NCI-H524 (cell line): ENCODE measurements around the gene HOXA13.
A peak's percentile ranks its signal among the peaks of the same experiment; 100 is the strongest.

Experiments used
- DNase-seq, 2 experiments: peaks; one replicate each; lab custom pipeline; 2025; lab: John Stamatoyannopoulos, UW

The HOXA13 gene

DNA sequence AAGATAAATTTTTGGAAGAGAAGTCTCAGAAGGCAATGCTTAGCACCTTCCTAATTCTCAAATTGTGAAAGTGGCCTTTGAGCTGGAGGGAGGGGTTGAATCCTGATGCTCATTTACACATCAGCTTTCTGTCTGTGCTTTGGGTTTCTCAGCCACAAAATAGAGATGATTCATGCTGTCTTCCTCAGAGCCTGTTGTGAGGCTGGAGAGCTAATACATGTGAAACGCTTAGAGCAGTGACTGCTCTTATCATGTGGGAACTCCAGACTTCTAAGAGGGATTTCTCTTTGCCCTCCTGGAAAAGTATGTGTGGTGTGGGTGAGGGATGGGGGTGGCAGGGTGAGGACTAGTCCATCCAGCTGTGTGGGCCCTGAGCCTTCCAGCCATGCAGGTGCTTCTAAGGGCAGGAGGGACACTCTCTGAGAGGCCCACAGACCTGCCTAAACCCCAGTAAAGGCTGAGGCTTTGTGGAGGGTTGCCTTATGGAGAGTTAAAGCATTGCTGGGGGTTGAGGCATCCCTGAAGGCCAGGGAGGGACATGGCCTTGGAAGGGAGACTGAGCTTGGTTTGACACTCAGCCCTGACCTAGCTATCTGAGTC is 37.9 kb upstream of the HOXA13 start:
- DNase-seq: no peak

DNA sequence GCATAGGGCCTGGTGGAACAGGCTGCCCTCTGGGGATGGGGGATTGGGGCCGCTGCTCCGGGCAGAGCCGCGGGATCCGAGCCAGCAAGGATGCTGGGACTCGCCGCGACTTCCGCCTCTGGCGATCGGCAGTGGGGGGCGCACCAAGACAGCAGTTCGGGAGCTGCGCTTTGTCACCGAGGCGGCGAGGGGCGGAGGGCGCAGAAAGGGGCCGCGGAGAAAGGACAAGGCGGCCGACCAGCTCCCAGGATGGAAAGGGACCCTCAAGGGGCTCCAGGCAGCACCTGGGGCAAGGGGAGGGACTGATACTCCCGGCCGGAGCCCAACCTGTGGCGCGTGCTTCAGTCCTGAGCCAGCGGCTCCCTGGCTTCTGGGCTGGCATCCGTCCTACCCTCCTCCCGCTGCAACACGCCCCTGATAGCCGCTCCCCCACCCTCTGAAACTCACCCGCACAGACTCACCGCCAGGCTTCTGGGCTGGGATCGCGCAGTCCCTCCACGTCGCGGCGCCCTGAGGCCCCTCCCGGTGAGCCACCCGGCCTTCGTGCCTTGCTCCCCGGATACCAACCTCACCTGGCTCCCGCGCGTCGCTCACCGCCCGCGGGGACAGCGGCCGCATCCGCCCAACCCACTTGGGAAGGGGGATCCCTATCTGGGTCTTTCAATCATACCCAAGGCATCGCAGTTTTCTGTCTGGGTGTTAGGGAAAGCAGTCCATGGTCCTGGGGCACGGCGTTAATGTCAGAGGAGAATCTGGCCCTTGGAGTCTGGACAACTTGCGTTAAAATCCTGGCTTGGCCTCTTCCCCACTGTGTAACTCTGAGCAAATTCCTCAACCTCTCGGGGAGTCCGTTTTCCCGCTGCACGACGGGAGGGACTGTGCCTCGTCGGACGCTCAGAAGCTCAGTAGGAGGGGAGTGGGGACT is 35.8 kb upstream of the HOXA13 start:
- DNase-seq: peak; percentile 27 to 68

DNA sequence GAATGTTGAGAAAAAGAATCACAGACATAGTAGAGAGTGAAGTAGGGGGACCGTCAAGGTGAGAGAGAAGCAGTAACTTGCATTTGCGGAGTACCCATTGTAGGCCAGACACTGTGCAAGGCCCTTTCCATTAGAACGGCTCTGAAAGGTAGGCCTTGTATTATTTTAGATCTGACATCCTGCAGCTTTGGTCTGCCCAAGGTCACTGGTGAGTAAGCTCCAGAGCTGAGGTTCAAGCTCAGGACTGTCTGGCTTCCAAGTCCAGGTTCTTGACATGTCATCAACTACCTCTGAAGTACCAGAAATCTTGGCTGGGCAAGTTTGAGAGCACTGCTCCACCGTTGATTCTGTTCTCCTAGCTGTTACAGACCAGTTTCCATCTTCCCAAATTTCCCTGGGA is 29.6 kb upstream of the HOXA13 start:
- no peak for DNase-seq

DNA sequence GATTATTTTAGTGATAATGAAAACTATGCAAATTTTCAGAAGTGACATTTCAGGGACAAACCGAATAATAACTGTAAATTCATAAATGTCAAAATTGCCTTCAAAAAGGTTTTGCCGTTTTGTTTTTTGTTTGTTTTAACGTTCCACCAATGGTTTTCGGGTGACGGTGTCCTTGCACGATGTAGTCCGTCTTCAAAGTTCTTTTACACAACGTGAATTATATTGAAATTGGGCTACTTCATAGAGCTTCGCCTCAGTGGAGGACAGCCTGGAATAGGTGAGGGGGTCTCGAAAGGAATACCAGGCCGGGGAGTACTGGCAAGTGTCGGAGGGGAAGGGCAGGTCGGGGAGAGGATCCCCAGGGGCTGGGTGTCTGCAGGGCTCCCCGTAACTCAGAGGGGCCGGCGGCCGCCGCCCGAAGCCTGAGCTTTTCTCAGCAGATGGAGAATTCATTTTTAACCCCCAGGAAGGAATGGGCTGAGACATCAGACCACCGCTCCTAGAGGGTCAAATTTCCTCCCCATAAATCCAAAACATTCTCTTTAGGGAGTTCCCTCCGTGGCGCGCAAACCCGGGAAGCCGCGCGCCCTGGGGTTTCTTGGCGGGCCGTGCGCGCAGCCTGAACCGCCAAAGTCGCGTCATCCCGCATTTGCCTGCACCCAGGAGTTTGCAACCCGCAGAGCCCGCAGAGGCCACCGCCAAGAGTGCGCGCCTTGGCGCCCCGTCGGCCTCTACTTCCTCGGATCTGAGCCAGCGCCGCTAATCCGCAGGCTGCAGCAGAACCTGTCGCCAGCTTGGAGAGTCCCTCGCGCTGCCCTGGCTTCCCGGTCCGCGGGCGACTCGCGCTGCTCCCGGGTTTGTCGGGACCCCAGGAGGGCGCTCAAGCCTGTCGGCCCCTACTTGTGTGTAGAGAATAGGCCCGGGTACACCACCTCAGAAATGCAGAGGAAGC is 25.4 kb upstream of the HOXA13 start:
- peak; percentile 18 to 53 for DNase-seq

DNA sequence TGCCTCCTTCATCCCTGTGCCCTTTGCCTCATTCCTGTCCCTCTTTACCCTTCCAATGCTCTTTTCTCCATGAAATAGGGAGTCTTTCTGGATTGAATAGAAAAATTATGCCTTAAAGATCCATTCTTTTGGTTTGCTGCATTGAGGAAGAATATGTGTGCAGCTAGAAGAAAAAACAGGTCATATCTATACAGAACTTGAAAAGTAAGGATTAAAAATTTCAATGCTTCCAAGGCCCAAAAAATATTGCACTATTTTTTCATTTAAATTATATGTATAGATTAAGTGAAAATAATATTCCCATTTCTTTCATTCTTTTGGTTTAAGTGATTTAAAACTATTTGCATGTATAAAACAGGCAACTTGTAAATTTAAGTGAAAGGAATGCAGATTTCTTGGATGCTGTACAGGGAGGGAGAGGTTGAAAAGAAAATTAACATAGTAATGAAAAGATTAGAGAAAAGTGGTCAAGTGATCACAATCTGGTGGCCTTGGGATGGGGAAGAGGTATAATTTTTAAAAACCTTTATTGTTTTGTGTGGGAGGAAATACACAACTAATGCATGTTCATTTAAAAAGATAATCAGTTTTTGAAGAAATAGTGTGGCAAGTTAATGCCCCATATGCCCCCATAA is 24.2 kb upstream of the HOXA13 start:
- DNase-seq: no peak

DNA sequence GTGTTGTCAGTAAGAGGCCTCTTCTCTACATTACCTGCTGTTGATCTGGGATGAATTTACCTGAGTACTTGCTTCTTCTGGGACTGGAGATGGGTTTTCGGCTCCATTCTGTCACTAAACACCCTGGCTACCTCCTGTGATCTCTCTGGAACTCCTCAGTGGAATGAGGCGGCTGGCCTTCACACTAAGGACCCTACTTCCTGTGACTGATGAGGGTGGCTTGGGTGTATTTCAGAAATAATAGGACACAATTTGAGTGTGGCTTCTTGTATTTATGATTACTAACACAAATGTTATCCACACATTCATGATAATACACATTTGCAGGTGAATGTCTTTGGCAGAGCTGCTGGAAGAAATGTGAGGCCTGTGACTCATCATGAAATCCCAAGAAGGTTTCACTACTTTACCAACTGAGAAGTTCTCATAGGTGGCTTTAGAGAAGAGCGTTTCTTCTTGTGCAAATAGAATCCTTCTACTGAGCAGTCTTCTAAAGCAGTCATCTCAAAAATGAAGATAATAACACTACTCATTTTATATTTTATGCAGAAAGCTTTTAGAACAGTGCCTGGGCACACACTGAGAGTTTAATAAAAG is 21.4 kb upstream of the HOXA13 start:
- no peak for DNase-seq

DNA sequence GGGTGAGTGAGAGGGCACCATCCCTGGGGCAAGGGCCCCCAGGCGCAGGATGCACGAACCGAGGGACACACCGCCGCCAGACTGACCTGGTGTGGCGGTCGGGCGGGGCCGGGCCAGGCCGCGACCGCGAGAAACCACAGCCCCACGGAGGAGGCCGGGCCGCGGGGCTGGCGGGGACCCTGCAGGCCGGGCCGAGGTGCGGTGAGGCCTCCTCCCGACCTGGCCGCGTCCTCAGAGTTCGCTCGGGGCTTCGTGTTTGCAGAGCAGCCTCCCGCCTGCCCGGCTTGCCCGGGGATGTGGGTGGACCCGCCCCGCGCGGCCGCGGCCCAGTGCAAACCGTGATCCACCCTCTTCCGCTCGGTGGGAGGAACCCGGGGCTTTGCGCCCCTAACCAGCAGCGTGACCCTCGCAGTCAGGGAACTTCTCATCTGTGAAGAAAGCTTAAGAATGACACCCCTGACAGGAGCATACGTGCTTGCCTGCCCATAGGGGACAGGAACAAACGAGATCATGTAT is 20.6 kb upstream of the HOXA13 start:
- DNase-seq: no peak

DNA sequence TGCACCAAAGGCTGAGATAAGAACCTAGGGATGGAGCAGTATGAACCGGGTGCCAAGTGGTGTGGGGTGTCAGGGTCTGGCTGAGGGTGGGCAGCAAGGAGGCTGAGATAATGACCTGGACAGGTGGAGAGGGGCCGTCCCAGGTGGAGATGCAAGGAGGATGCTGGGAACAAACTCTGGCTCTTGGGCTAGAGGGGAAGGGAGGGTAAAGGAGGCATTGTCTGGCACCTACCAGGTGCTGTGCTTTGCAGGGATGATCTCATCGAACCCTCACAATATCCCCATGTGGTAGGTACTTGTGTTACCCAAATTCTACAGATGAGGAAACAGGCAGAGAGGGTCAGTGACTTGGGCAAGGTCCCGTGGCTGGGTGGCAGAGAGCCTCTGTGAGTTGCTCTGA is 19.9 kb upstream of the HOXA13 start:
- DNase-seq: no peak

DNA sequence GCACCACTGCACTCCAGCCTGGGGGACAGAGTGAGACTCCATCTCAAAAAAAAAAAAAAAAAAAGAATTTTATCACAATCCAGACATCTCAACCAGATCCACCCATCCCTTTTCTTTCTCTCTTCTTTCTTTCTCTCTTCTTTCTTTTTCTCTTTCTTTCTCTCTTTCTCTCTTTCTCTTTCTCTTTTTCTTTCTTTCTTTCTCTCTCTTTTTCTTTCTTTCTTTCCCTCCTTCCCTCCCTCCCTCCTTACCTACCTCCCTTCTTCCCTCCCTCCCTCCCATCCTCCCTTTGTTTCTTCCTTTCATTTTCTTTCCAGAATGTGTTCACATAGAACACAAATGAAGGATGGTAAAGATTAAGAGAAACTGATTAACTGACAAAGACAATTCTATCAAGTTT is 18.1 kb upstream of the HOXA13 start:
- DNase-seq: no peak

DNA sequence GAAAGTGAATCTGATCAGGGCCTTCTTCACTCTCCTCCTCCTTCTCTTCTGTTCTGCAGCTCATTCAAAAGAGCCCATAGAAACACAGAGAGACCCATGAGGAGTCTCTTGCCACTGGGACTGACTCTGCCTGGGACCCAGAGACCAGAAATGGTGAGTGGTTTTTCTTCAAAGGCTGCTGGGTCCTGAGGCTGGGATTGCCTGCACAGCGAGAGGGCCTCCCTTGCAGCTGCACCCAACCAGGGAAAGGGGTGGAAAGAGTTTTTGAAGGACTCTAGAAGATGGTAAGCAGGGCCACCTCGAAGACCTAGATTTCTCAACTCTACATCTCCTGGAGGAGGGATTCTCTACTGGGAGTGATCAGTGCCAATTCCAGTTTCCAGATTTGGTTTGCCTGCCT is 15.5 kb upstream of the HOXA13 start:
- no peak for DNase-seq

DNA sequence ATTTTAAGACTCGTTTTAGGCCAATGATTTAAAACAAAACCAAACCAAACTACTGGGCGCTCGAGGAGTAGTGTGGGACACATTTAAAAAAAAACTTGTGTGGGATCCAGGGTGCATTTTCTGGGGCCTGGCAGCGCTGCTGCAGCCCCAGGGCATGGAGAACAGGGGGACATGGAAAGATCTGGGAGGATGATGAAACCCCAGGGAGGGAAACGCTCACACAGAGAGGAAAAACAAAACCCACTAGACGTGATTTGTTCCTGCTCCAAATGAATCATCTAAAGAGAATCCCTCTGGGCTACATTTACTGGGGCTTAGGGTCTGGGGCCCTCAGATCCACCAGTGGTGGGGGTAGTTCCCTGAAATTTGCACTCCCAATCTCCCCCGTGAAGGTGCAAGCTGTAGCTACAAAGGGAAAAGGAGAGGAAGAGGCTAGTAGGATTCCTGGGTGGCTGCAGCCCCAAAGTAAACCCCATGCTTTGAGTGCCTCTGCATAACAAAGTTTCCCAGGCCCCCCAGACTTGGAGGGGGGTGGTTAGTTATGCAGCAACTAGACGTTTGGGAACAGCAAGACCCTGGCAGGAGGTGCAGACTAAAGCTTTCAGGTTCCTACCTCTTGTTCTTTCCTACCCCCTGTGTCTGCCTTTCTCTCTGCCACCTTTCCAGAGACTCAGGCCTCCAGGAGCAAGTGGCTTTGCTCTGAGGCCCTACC is 14.5 kb upstream of the HOXA13 start:
- no peak for DNase-seq

DNA sequence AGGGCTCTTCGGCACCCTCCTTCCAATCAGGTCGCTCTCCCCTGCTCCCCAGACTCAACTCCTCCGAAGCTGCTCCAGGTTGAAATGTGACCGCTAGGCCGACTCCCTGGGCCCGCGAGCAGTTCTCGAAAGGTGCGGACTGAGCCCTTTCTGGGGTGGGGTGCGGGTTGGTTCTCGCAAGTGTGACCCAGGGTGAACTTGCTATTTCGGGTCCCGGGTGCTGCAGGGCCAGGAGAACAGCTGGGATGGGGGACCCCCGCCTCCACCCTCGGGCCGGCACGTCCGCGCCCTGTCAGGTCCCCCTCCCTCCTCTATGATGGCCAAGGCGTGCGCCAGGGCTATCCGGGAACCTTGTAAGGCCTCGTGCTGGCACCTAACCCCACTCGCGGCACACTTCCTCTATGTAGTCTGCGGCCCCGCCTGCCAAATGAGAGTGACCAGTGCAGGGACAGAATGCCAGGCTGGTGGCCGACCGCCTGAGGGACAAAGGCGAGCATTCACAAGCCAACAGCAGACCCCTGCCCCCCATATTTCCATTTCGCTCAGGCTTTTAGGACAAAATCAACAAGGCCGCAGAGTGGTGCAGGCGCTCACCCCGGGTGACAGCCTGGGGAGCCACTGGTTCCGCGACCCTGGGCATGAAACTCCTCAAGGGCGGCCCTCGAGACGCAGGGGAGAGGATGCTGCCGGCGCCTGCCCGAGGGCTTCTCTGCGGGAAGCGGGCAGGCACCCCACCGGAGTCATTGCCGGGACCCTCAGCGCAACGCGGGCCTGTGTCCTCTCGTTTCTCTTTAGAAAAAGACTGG is 13.7 kb upstream of the HOXA13 start:
- no peak for DNase-seq

DNA sequence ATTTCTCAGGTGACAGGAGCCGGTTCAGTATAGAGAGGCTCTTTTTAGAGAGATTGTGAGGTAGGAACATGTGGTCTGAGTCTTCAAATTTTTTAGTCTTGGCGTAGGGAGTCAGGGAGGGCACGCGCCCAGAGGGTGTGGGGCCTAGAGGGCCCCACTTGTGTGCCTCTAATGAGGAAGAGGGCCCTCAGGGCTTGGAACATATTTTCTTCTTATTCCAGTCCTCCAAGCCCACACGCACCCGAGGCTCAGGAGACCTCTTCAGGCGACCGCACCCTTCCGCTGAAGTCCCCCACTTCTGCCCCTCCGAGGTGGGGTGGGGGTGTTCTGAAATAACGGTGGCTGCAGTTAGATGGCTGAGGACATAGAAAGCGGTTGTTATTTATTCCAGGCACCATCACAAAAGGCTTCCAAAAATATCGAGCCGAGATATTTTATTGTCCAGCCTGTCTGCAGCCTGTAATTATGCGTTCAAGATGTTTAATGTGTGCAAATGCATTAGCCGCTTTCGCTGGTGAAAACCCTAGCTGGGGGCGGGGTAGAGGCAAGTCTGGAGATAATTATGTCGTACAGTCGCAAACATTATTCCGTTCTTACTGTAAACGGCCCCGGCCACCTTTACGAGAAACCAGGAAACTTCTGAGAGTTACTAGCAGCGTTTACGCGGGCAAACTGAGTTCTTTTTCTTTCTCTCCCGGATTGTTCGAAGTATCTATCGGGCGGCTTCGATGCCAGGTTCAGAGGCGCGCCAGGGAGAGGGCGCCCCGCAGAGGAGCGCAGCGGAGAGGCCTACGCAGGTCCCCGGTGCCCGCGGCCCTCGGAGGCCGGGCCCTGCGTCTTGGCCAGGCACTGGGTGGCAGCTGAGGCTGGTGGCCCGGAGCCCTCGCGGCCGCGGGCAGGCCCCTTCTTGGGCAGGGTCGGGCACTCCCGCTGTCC is 12.9 kb upstream of the HOXA13 start:
- DNase-seq: no peak

DNA sequence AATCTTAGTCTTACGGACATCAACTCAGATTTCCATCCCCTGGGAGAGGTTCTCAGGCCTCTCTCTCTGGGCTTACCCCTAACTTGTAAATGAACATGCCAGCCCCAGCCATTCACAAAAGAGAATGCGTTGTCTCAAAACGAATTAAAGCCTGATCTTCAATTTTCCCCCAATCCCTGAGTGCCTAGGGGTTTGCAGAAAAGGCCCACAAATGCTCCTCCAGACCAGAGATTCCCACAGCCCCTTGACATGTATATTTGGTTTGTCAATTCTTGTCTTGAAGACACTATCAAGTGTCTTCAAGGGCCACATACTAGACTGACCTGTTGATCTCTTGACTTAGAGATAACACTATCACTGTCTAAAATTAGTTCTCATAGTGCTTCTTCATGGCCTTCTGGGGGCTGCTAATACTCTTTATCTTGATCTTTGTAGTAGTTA is 11.9 kb upstream of the HOXA13 start:
- DNase-seq: no peak

DNA sequence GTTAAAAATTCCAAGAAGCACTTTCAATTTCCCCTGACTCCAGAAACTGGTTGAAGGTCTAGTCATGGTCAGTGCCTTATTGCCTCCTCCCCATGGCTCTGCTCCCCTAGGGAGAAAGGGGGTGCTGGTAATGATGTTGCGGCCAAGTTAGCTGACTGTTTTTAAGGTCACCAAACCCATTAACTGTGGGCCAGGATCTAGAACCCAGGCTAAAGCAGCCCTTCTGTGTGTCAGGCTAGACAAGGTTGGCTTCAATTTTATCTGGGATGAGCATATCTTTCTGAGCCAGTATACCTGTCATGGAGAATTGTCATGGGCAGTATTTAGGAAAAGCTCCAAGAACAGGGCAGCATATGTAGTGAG is 11.2 kb upstream of the HOXA13 start:
- no peak for DNase-seq

DNA sequence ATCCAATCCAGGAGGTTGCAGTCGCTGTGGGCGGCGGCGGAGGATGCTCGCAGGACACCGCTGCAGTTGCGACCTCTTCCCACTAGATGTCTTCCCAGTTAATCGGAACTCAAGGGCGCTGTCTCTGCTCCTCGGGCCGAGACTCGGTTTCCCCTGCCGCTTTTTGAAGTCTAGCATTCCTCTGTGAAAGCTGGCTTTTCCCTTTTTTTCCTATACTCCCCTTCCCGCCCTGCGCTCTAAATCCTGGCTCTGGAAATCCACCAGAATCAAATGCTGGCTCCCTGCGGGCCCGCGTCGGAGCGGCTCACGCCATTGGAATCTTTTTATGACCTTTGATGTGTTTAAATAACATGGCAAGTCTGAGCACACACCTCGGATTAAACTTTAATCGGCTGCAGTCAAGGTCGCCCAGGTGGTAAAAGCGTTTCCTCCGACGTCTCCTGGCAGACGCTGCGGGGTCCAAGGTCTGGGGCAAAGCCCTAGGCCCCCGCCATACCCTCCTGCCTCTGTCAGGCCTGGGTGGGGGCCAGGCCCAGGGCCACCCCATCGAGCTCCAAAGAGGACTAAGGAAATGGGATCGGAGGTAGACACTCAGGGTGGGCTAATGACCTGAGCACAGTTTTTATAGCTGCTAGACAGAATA is 10.7 kb upstream of the HOXA13 start:
- peak in 1 of 2 experiments; percentile 22 for DNase-seq

DNA sequence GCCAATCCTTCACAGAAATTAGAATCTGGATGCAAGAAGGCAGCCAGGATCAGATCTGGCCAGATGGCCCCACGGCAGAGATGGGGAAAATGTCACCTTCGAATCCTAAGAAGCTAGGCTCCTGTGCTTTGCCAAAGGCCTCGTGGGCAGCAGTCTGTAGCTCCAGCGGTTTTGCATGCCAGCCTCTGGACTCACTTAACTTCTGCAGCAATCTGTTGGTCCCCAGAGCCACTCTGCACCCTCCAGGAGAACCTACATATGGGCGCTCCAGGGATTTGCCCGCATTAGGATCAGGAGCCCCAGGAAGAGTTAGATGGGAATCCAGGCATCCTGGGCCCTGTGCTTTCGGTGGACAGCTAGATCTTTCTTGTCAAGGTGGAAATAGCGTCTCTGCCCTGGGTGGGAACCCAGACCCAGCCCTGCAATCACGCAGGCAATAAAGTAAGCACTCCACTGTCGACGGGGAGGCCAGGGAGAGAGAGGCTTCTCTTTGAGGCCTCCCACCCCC is 10.1 kb upstream of the HOXA13 start:
- no peak for DNase-seq

DNA sequence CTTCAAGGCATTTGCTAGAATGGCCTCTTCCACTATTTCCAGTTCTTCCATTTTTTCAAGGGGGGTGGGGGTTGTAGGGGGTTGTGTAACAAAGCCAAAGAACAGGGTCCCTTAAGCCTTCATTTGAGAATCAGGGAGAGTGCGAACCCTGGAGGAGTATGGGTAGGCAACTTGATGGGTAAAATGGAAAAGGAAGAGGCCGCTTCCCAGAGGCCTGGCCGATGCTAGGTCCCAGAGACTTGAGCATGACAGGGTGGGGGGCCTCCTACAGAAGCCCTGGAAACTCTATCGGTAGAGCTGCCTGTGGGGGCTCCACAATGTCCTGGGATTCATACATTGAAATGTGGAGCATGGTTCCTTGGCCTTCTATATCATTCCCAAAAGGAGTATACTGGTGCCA is 9.1 kb upstream of the HOXA13 start:
- no peak for DNase-seq
